ENCODE measurements around the gene DNAJB8. TPM values are rescaled to one million over a fixed set of nuclear protein-coding genes. Genes with fewer than 3 reads are reported as not detected.

DNAJB8 gene
- total RNA-seq, 4 donors from 2014 or later = not detected

GRCh38 chr3:128487813-128488635, 21.3 kb upstream of the DNAJB8 start:
- peaks cover 88 to 100% (median 95%) of the 10 kb centered on the region in 3 donors for H3K27me3 ChIP-seq
- in situ Hi-C loops (cut with MboI; ENCODE audit: low sequenced_read_pairs in 4 of 4) (loop anchor here in 1 of 4 donors (25.0 kb wide), 1 partner anchor 401 kb away; no protein-coding TSS in a partner anchor), intact Hi-C loops (cut with DNase I; ENCODE audit: low total_unique reads) (loop anchor here (5.0 to 10.0 kb wide), 2 partner anchors 87 to 119 kb away; no protein-coding TSS in a partner anchor)
- DNase-seq (peak; percentile 56 to 58), ATAC-seq (peak; percentile 58 to 61)
- H3K4me3 ChIP-seq = peak overlapping the region; percentile 66 to 85 (median 68)
- no peaks in the 10 kb centered on the region for H3K9me3 ChIP-seq
- peaks cover 22 to 49% of the 10 kb centered on the region in 2 donors for H3K4me1 ChIP-seq
- no peaks in the 10 kb centered on the region for H3K36me3 ChIP-seq
- H3K27ac ChIP-seq = peak overlapping the region; percentile 67 to 81 (median 78)
- peak; percentile 58 to 82 for TF ChIP-seq POLR2A (IDR thresholded peaks at IDR 0.05)
- no peak for TF ChIP-seq CTCF (IDR thresholded peaks at IDR 0.05 in 4 of 5, conservative IDR thresholded peaks at IDR 0.05 in 1 of 5)

GRCh38 chr3:128487538-128487812, 20.8 kb upstream of the DNAJB8 start:
- in situ Hi-C loops (cut with MboI; ENCODE audit: low sequenced_read_pairs in 4 of 4) (loop anchor here in 1 of 4 donors (25.0 kb wide), 1 partner anchor 400 kb away; no protein-coding TSS in a partner anchor), intact Hi-C loops (cut with DNase I; ENCODE audit: low total_unique reads) (loop anchor here (5.0 to 10.0 kb wide), 2 partner anchors 87 to 120 kb away; no protein-coding TSS in a partner anchor)
- peak in 1 of 2 donors; percentile 1 for ATAC-seq

DNA sequence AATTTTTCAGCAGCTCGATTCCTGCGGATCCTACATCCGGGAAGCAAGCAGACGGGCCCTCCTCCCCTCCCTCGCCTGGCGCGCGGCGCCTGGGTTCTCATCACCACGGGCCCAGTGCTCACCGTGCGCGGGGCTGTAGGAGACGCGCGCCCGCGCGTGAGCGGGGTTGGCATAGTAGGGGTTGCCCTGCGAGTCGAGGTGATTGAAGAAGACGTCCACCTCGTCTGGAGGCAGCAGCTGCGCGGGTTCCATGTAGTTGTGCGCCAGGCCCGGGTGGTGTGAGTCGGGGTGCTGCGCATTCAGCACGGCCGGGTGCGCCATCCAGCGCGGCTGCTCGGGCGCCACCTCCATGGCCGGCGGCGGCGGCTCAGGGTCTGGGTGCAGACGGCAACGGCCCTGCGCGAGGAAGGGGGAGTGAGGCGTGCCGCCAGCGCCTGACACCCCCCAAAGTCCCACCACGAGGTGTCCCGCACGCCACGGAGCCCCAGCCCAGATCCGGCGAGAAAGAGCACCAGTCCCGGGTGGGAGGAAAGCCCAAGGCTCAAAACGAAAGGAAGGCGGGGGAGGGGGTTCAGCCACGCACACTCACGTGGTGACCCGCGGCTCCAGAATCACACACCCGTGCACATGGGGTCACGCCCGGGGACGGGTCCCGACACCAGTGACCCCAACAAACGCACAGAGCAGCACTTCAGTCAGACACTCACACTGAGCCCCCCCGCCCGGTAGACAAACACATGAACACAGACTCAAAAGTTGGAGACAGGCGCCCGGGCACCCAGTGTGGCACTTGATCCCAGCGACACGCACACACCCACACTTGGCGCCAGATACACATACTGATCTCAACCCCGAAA, 20.2 kb upstream of the DNAJB8 start:
- ATAC-seq = no peak
- no peaks in the 10 kb centered on the region for H3K36me3 ChIP-seq
- H3K27ac ChIP-seq = peak overlapping the region in 3 of 4 donors; percentile 45 to 78 (median 64)
- intact Hi-C loops (cut with DNase I; ENCODE audit: low total_unique reads) = loop anchor here (5.0 to 10.0 kb wide), 2 partner anchors 88 to 120 kb away; no protein-coding TSS in a partner anchor
- no peak for DNase-seq
- H3K4me3 ChIP-seq = peak overlapping the region; percentile 66 to 85 (median 68)
- TF ChIP-seq CTCF (IDR thresholded peaks at IDR 0.05 in 4 of 5, conservative IDR thresholded peaks at IDR 0.05 in 1 of 5) = no peak
- no peak for TF ChIP-seq POLR2A (IDR thresholded peaks at IDR 0.05)
- in situ Hi-C loops (cut with MboI; ENCODE audit: low sequenced_read_pairs in 4 of 4) = loop anchor here in 1 of 4 donors (25.0 kb wide), 1 partner anchor 400 kb away; no protein-coding TSS in a partner anchor
- H3K9me3 ChIP-seq = no peaks in the 10 kb centered on the region
- H3K27me3 ChIP-seq = peaks cover 84 to 99% (median 94%) of the 10 kb centered on the region in 3 donors
- peaks cover 12 to 38% of the 10 kb centered on the region in 2 donors for H3K4me1 ChIP-seq

More at GRCh38 chr3:128487538-128487812, 20.8 kb upstream of the DNAJB8 start:
- H3K27ac ChIP-seq = peak overlapping the region; percentile 22 to 78 (median 54)
- TF ChIP-seq POLR2A (IDR thresholded peaks at IDR 0.05) (no peak), CTCF (IDR thresholded peaks at IDR 0.05 in 4 of 5, conservative IDR thresholded peaks at IDR 0.05 in 1 of 5) (no peak)
- peaks cover 18 to 44% of the 10 kb centered on the region in 2 donors for H3K4me1 ChIP-seq
- no peaks in the 10 kb centered on the region for H3K9me3 ChIP-seq
- H3K4me3 ChIP-seq = peak overlapping the region; percentile 66 to 85 (median 68)
- DNase-seq = no peak
- no peaks in the 10 kb centered on the region for H3K36me3 ChIP-seq
- H3K27me3 ChIP-seq = peaks cover 86 to 100% (median 95%) of the 10 kb centered on the region in 3 donors

DNA sequence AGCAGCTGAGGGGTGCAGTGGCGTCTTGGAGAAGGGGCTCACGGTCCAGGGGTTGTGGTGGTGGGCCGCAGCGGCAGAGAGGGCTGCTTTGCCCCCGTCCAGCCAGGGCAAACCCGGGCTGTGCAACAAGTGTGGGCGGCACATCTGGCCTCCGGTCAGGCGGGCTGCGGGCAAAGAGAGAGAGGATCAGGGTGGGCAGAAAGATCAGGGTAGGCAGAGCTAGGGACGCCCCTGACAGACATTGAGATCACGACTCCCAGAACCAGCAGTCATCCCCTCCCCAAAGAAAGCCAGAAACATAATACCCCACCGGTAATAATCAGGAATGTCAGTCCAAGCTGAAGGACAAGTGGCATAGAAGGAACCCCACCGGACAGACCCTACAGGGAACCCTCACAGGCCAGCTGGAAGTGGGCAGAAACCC, 19.5 kb upstream of the DNAJB8 start:
- Histone ChIP-seq H3K9me3 (no peaks in the 10 kb centered on the region), H3K27ac (peak overlapping the region in 2 of 4 donors; percentile 3 to 78), H3K4me1 (peaks cover 11 to 38% of the 10 kb centered on the region in 2 donors), H3K4me3 (peak overlapping the region; percentile 66 to 85 (median 68)), H3K27me3 (peaks cover 81 to 99% (median 94%) of the 10 kb centered on the region in 3 donors), H3K36me3 (no peaks in the 10 kb centered on the region)
- ATAC-seq (no peak), DNase-seq (no peak)
- in situ Hi-C loops (cut with MboI; ENCODE audit: low sequenced_read_pairs in 4 of 4) (loop anchor here in 1 of 4 donors (25.0 kb wide), 1 partner anchor 399 kb away; no protein-coding TSS in a partner anchor), intact Hi-C loops (cut with DNase I; ENCODE audit: low total_unique reads) (loop anchor here (5.0 to 10.0 kb wide), 2 partner anchors 89 to 121 kb away; no protein-coding TSS in a partner anchor)
- TF ChIP-seq CTCF (IDR thresholded peaks at IDR 0.05 in 4 of 5, conservative IDR thresholded peaks at IDR 0.05 in 1 of 5) (no peak), POLR2A (IDR thresholded peaks at IDR 0.05) (no peak)
